HL-60 (cell line): Measurements from ENCODE around the gene CTNNA2.

Experiments used
- DNase-seq, 2 experiments: peaks; one replicate each; pipeline ENCODE4 v3.0.0-alpha.2; 2010 to 2020; ENCODE audit warnings: low read depth in 1 of 2, low spot score in 1 of 2
- H3K27ac ChIP-seq: fragments of 250-450 bp; sonication (Bioruptor Pico); replicated peaks from 2 replicates; pipeline ENCODE4 v1.5.1; 2020; ENCODE audit warnings: mild to moderate bottlenecking, moderate library complexity
- H3K27me3 ChIP-seq: fragments of 250-450 bp; sonication (Bioruptor Pico); 2 replicates; pipeline ENCODE4 v1.5.1; 2021; ENCODE audit warnings: mild to moderate bottlenecking, moderate library complexity; ENCODE audit not compliant: insufficient read depth, poor library complexity, severe bottlenecking
- H3K4me3 ChIP-seq: replicated peaks from 2 replicates; pipeline ENCODE4 v1.5.1; 2011; ENCODE audit warnings: mild to moderate bottlenecking, control low read depth, low read length; ENCODE audit not compliant: insufficient read depth
- GABPA ChIP-seq: IDR thresholded peaks from 2 replicates; pipeline ENCODE4 v1.6.1; 2012; ENCODE audit warnings: low read depth
- POLR2AphosphoS5 ChIP-seq: IDR thresholded peaks from 2 replicates; pipeline ENCODE4 v1.6.1; 2012; ENCODE audit warnings: low read depth
- SPI1 ChIP-seq: IDR thresholded peaks from 2 replicates; pipeline ENCODE4 v1.6.1; 2012; ENCODE audit warnings: low read depth, mild to moderate bottlenecking, borderline replicate concordance
- TF ChIP-seq, protein P1 (sequence below): IDR thresholded peaks from 2 replicates; pipeline ENCODE4 v1.6.1; 2012; ENCODE audit warnings: low read depth; ENCODE audit not compliant: insufficient replicate concordance
- TF ChIP-seq, protein P2 (sequence below): IDR thresholded peaks from one replicate; pipeline ENCODE4 v1.5.1; 2011; ENCODE audit warnings: low read length, control low read depth, inconsistent platforms; ENCODE audit not compliant: insufficient read depth

Gene CTNNA2

DNA sequence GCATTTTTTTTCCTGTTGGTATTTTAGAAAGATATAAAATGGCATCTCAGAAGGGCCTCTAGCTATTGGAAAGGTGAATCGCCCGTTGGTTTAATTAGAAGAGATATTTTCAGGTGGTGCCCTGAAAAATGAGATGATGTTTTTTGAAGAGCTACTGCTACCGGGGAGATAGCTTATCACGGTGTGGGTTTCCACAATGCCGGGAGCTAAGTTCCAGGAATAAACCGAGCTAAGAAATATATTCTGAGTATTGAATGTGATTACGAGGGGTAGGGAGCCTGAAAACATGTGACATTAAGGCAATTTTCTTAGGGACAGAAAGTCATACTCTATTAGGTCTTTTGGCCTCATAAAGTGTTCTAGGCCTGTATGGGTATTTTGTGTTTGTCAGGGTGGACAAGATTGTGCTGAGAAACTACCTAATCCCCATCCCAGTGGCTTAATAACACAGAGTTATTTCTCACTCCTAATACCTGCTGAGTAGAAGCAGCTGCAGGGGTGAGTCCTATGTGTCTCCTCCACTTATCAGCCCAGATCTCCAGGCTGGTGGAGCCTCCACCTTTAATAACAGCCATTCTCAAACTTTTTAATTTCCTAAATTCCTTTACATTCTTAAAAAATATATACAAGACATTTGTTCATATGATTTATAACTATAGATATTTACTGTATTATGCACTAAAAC is 641.5 kb downstream of the CTNNA2 start:
- Histone ChIP-seq H3K27ac (no peak overlapping the region), H3K27me3 (no peaks in the 10 kb centered on the region), H3K4me3 (no peak overlapping the region)
- no peak for DNase-seq
- no peak for TF ChIP-seq GABPA
- TF ChIP-seq, protein P1, sequence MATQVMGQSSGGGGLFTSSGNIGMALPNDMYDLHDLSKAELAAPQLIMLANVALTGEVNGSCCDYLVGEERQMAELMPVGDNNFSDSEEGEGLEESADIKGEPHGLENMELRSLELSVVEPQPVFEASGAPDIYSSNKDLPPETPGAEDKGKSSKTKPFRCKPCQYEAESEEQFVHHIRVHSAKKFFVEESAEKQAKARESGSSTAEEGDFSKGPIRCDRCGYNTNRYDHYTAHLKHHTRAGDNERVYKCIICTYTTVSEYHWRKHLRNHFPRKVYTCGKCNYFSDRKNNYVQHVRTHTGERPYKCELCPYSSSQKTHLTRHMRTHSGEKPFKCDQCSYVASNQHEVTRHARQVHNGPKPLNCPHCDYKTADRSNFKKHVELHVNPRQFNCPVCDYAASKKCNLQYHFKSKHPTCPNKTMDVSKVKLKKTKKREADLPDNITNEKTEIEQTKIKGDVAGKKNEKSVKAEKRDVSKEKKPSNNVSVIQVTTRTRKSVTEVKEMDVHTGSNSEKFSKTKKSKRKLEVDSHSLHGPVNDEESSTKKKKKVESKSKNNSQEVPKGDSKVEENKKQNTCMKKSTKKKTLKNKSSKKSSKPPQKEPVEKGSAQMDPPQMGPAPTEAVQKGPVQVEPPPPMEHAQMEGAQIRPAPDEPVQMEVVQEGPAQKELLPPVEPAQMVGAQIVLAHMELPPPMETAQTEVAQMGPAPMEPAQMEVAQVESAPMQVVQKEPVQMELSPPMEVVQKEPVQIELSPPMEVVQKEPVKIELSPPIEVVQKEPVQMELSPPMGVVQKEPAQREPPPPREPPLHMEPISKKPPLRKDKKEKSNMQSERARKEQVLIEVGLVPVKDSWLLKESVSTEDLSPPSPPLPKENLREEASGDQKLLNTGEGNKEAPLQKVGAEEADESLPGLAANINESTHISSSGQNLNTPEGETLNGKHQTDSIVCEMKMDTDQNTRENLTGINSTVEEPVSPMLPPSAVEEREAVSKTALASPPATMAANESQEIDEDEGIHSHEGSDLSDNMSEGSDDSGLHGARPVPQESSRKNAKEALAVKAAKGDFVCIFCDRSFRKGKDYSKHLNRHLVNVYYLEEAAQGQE = no peak
- no peak for TF ChIP-seq POLR2AphosphoS5
- TF ChIP-seq SPI1 = no peak
- TF ChIP-seq, protein P2, sequence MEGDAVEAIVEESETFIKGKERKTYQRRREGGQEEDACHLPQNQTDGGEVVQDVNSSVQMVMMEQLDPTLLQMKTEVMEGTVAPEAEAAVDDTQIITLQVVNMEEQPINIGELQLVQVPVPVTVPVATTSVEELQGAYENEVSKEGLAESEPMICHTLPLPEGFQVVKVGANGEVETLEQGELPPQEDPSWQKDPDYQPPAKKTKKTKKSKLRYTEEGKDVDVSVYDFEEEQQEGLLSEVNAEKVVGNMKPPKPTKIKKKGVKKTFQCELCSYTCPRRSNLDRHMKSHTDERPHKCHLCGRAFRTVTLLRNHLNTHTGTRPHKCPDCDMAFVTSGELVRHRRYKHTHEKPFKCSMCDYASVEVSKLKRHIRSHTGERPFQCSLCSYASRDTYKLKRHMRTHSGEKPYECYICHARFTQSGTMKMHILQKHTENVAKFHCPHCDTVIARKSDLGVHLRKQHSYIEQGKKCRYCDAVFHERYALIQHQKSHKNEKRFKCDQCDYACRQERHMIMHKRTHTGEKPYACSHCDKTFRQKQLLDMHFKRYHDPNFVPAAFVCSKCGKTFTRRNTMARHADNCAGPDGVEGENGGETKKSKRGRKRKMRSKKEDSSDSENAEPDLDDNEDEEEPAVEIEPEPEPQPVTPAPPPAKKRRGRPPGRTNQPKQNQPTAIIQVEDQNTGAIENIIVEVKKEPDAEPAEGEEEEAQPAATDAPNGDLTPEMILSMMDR = no peak

DNA sequence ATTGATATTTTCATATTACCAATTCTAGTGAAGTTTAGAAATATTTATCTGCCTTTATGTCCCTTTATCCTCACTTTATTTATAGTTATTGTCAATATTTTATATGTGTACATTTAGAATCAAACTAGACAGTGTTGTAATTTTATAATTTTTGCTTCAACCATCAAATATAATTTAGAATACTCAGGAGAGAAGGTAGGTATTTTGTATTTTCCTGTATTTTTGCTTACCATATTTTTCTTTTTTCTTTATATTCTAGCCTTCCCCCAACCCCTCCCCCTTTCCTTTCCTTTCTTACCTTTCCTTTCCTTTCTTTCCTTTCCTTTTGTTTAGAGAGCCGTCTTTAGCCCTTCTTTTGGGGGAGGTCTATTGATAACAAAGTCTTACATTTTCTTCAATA is 651.5 kb downstream of the CTNNA2 start:
- no peaks in the 10 kb centered on the region for H3K27me3 ChIP-seq
- no peak overlapping the region for H3K4me3 ChIP-seq
- TF ChIP-seq, protein P2 = no peak
- DNase-seq = no peak
- H3K27ac ChIP-seq = no peak overlapping the region

DNA sequence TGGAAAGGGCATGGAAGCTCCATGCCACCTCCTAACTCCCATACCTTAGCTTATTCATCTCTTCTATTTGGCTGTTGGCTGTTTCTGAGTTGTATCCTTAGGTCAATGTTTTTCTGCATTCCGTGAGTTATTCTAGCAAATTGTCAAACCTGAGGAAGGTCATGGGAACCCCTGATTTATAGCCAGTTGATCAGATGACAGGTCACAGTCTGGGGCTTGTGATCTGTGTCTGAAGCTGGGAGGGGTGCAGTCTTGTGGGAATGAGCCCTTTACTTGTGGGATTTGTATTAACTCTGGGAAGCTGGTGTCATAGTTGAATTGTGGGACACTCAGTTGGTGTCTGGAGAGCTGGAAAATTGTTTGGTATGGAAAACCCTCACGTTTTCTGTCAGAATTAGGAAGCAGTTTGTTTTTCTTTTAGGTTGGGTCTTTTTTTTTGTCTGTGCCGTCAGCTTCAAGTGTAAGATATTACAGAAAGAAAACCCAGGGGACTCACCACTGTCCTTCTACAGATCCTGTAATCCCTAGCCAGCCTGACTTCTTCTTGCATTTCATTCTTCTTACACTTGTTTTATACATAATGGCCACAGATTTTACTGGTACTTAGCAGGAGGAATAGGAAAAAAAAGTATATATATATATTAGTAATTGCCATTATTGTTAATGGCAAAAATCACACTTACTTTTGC is 653.8 kb downstream of the CTNNA2 start:
- Histone ChIP-seq H3K27me3 (no peaks in the 10 kb centered on the region), H3K27ac (no peak overlapping the region), H3K4me3 (no peak overlapping the region)
- no peak for DNase-seq
- TF ChIP-seq POLR2AphosphoS5 = no peak
- TF ChIP-seq, protein P2 = no peak
- TF ChIP-seq, protein P1 = no peak
